Skeletal muscle tissue (tissue), 4 donors: Measurements from ENCODE around the gene MCEE. TPM values are rescaled to one million over a fixed set of nuclear protein-coding genes. Genes with fewer than 3 reads are reported as not detected.
"Not testable (repeated sequence)": the region's sequence is repeated elsewhere in the genome, so short reads cannot be mapped to it uniquely, and the experiment has no call there.

Experiments used
- H3K27ac ChIP-seq: one replicate; pipeline ENCODE4 v1.7.0; 2013; ENCODE audit warnings: mild to moderate bottlenecking, low read depth, low read length, inconsistent platforms
- H3K27me3 ChIP-seq, 3 donors: one replicate each; pipeline ENCODE4 v1.7.0; 2013; ENCODE audit warnings: low read length in 3 of 3; ENCODE audit not compliant: control insufficient read depth in 3 of 3, insufficient read depth in 3 of 3
- H3K36me3 ChIP-seq, 3 donors: one replicate each; pipeline ENCODE4 v1.7.0; 2013; ENCODE audit warnings: low read length in 3 of 3; ENCODE audit not compliant: control insufficient read depth in 3 of 3, insufficient read depth in 3 of 3
- H3K4me1 ChIP-seq, 3 donors: one replicate each; pipeline ENCODE4 v1.7.0; 2013; ENCODE audit warnings: low read length in 3 of 3, mild to moderate bottlenecking in 3 of 3; ENCODE audit not compliant: control insufficient read depth in 3 of 3, insufficient read depth in 3 of 3
- H3K4me3 ChIP-seq, 3 donors: one replicate each; pipeline ENCODE4 v1.7.0; 2013; ENCODE audit warnings: low read length in 3 of 3
- H3K9ac ChIP-seq, 3 donors: one replicate each; pipeline ENCODE4 v1.7.0; 2013; ENCODE audit warnings: low read length in 3 of 3, mild to moderate bottlenecking in 3 of 3, moderate library complexity in 2 of 3, low read depth in 1 of 3
- H3K9me3 ChIP-seq, 3 donors: one replicate each; pipeline ENCODE4 v1.7.0; 2013; ENCODE audit warnings: low read length in 3 of 3; ENCODE audit not compliant: control insufficient read depth in 3 of 3
- total RNA-seq: library from RNA; depleted of rRNA; stranded (reverse); fragments of >200 nt; gene quantifications from one replicate; pipeline ENCODE4 v1.2.3, GENCODE V29; 2014
- donor health status: Osteomylitis.

The MCEE gene
- total RNA-seq, 1 donor from 2014 or later, result 15.7 TPM

DNA sequence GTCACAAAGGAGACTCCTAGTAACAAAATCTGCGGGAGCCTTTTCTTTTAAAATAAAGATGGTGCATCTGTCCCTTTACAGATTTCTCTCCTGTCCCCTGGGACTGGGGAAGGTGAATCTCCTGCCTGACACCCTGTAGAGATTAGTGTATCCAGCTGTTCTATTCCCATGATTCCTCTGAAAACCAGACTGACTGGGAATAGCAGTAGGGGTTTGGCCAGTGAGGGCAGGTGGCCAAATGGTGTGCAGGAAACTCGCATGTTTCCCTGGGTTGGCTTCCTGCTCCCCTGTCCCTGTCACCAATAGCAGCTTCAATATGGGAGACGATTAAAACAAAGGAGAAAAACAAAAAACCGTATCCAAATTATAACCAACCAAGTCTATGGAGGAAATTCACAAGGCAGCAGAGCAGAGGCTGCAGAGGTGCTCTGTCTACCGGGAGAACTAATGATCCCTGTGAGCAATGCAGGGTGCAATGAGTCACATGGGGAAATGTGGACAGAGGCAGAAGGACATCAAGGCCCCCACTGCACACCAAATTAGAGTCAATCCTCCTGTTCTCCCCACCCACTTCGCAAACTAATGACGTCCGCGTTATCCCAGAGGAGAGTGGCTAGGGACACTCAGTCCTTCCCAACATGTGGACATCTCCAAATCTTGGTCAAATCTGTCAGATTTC lies 44.6 kb downstream of the MCEE start:
- not testable (repeated sequence) for H3K4me1 ChIP-seq, H3K9me3 ChIP-seq, H3K36me3 ChIP-seq, H3K27ac ChIP-seq, H3K4me3 ChIP-seq, H3K27me3 ChIP-seq, H3K9ac ChIP-seq

DNA sequence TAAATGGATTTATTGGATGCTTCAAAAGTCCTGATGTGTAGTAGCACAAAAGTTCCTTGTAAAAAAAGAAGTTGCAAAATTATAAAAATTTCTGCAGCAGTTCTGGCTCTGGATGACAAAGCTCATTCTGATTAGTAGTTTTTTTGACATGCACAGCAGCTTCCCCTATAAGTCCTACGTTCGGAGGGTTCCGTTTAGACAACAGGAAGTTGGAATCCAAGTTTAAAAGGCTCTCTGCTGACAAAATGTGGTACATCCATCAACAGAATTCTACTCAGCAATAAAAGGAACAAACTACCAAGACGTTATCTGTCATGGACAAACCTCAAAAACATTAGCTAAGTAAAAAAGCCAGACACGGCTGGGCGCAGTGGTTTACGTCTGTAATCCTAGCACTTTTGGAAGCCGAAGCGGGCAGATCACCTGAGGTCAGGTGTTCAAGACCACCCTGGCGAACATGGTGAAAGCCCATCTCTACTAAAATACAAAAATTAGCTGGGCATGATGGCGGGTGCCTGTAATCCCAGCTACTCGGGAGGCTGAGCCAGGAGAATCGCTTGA lies 46.2 kb downstream of the MCEE start:
- not testable (repeated sequence) for H3K9ac ChIP-seq, H3K36me3 ChIP-seq, H3K9me3 ChIP-seq, H3K4me1 ChIP-seq, H3K27ac ChIP-seq, H3K27me3 ChIP-seq
- peak overlapping the region; percentile 22 to 40 (median 30) for H3K4me3 ChIP-seq

DNA sequence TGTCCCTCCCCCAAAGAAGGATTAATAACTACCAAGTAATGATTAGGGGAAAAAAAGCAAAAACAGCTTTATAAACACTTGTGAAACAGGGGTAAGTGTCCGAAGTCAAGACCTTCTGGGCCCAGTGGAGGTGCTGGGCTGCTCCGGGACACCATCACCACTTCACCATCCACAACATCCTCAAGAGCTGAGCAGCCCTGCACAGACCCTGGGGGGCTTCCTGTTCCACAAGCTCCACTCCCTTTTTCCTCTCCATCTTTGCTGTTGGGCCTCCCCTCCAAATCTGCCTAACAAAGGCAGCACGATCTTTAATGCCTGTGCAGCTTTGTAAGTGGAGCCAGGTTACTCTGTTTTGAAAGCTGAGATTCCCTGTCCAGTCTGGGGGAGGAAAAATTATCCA lies 46.7 kb downstream of the MCEE start:
- not testable (repeated sequence) for H3K9me3 ChIP-seq, H3K27ac ChIP-seq, H3K4me1 ChIP-seq, H3K27me3 ChIP-seq, H3K9ac ChIP-seq, H3K36me3 ChIP-seq, H3K4me3 ChIP-seq

DNA sequence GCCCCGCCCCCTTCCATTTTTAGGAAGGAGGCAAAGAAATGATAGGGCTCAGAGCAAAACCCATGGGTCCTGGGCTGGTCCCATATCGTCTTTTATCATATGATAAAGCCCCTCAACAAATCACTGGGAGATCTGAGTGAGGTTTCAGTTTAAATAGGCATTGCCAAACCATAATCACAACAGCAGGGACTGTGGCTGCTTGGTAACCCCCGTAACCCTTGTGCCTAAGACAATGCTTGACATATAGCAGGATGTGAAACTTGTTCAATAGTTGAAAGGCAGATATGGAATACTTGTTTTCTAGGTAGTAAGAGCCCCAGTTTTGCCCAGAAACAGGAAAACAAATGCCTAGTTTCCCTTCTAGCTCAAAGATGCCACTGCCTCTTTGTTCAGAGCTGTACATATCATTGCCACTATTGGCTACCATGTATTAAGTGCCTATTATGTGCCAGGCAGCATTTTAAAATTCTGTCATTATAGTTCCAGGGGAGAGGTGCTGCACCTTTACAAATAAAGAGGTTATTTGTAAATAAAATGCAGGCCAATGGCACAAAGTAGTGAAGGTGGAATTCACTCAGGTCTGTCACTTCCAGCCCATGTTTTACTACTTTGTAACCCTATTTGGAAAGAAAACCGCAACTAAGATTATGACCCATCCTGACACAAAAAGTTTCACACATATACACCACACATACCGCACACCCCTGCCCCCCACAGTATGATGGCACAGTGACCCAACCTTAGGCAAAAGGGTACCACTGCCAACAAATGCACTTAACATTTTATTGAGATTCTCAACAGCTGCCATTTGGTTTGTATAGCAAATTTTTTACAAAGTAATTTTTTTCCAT lies 47.4 kb downstream of the MCEE start:
- Histone ChIP-seq H3K4me3 (no peak overlapping the region), H3K9me3 (no peaks in the 10 kb centered on the region), H3K9ac (no peak overlapping the region), H3K27ac (no peak overlapping the region), H3K36me3 (peaks cover 9 to 14% (median 14%) of the 10 kb centered on the region in 3 donors), H3K27me3 (peaks cover 0 to 6% (median 0%) of the 10 kb centered on the region in 3 donors), H3K4me1 (peaks cover 0 to 5% (median 3%) of the 10 kb centered on the region in 3 donors)

DNA sequence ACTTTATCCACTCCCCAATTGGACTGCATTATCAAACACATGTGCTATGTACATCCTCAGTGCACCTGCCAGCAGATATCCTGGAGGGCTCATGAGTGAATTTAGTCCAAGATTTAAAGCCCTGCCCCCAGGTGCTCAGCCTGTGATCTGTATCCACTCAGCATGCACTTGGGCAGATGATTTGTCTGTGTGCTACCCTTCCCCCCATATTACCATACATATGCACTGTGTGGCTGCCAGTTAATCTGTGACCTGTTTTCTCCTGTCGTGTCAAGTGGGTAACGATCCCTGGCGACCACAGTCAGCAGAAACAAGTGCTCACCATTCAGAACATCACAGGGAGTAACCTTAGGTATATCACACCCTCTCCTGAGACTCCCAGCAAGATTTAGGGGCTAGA lies 51.4 kb downstream of the MCEE start:
- H3K4me3 ChIP-seq, result no peak overlapping the region
- H3K4me1 ChIP-seq, result no peaks in the 10 kb centered on the region
- no peaks in the 10 kb centered on the region for H3K27me3 ChIP-seq
- no peak overlapping the region for H3K27ac ChIP-seq
- no peak overlapping the region for H3K9ac ChIP-seq
- H3K36me3 ChIP-seq, result peaks cover 36 to 51% (median 47%) of the 10 kb centered on the region in 3 donors
- H3K9me3 ChIP-seq, result no peaks in the 10 kb centered on the region

DNA sequence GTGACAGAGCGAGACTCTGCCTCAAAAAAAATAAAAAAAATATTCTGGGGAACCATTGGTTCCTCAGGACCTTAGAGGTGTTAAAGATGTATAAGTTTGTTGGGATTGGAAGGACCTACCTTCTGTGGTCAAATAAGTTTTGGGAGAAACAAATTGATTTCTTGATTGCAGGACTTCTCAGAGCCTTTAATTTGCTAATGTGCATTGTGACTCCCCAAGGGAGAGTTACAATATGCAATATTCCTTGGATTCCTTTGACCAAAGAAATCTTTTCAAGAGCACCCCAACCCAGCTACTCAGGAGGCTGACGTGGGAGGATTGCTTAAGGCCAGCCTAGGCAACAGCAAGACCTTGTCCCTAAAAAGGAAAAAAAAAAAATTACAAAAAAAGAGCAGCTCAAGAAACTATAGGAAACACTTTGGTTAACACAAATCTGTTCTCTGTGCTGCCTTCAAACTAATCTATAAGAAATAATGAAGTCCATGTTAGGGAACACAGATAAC lies 55.1 kb downstream of the MCEE start:
- Histone ChIP-seq H3K27ac (no peak overlapping the region), H3K27me3 (no peaks in the 10 kb centered on the region), H3K9me3 (no peaks in the 10 kb centered on the region), H3K4me3 (no peak overlapping the region), H3K9ac (no peak overlapping the region), H3K4me1 (peaks cover 0 to 13% (median 10%) of the 10 kb centered on the region in 3 donors), H3K36me3 (peaks cover 52 to 72% (median 59%) of the 10 kb centered on the region in 3 donors)

DNA sequence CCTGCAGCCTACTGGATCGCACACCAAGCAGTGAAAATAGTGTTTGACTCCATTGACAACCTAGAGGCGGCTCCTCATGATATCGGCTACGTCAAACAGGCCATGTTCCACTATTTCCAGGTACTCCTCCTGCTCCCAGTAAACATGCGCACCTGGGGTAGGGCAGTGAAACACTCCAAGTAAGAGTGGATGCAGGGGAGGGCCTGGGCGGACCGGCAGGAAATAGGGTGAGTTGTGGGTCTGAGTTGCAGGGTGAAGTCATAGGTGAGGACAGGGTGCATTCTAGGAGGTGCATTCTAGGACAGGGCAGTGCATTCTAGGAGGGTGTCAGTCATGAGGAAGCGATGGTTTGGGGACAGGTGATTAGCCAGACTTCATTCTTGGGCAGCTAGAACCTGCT lies 56.6 kb downstream of the MCEE start:
- Histone ChIP-seq H3K36me3 (peaks cover 50 to 64% (median 50%) of the 10 kb centered on the region in 3 donors), H3K9ac (no peak overlapping the region), H3K4me1 (peaks cover 8 to 28% (median 24%) of the 10 kb centered on the region in 3 donors), H3K9me3 (no peaks in the 10 kb centered on the region), H3K27ac (no peak overlapping the region), H3K27me3 (no peaks in the 10 kb centered on the region), H3K4me3 (no peak overlapping the region)

DNA sequence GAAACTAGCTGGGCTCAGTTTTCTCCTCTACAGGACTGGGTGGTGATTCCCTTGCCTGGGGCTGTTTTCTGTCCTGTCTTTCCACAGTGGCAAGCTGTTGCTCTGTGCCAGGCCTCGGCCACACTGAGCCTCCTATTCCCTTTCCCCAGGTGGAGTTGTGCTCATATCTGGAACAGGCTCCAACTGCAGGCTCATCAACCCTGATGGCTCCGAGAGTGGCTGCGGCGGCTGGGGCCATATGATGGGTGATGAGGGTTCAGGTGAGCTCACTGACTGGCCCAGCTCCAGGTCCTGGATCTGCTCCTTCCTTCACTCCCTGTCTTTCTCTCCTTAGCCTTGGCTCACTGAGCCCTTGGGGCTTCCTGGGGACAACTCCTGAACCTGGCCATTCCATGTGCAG lies 57.5 kb downstream of the MCEE start:
- H3K27me3 ChIP-seq, result no peaks in the 10 kb centered on the region
- peak overlapping the region in 1 of 3 donors; percentile 1 for H3K4me3 ChIP-seq
- peak overlapping the region; percentile 5 for H3K27ac ChIP-seq
- H3K36me3 ChIP-seq, result peaks cover 44 to 56% (median 44%) of the 10 kb centered on the region in 3 donors
- H3K9ac ChIP-seq, result no peak overlapping the region
- no peaks in the 10 kb centered on the region for H3K9me3 ChIP-seq
- peaks cover 10 to 33% (median 27%) of the 10 kb centered on the region in 3 donors for H3K4me1 ChIP-seq

DNA sequence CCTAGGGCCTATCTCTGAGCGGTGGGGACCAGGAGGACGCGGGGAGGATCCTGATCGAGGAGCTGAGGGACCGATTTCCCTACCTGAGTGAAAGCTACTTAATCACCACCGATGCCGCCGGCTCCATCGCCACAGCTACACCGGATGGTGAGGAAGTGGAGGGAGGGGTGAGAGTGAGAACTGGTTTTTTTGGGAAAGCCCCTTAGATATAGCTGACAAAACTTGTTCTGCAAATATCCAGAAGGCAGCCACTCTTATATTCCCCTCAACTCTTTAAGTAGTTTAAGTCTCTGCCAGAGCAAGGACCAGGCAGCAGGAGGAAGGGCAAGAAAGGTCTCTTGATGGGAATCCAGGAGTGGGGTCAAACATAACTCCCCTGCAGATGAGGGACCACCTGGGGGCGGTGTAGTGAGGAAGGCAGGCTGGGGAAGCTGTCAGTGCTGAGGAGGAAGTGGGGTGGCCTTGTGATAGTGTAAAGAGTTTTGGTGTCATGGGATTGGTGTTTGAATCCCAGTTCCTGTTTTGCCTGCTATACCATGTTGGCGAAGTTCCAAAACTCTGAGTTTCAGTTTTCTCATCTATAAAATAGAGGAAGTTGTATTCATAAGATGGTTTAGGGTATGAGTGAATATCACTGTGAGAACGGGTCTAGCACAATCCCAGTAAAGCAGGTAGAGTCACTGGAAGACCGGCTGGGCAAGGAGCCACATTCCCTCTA lies 58.2 kb downstream of the MCEE start:
- Histone ChIP-seq H3K9me3 (no peaks in the 10 kb centered on the region), H3K27me3 (no peaks in the 10 kb centered on the region), H3K36me3 (peaks cover 39 to 50% (median 39%) of the 10 kb centered on the region in 3 donors), H3K27ac (peak overlapping the region; percentile 3), H3K9ac (no peak overlapping the region), H3K4me1 (peaks cover 14 to 36% (median 31%) of the 10 kb centered on the region in 3 donors), H3K4me3 (no peak overlapping the region)
